HepG2 (cell line): Measurements from ENCODE around the gene MVP. TPM values are rescaled to one million over a fixed set of nuclear protein-coding genes. Genes with fewer than 3 reads are reported as not detected.
A peak's percentile ranks its signal among the peaks of the same experiment; 100 is the strongest.

Source experiments
- BORCS8-MEF2B ChIP-seq: sonication (generic); formaldehyde crosslinking; IDR thresholded peaks from 2 replicates; pipeline ENCODE4 v1.8.0; 2022; ENCODE audit warnings: mild to moderate bottlenecking, missing genetic modification reagents
- CBX5 ChIP-seq: sonication (generic); formaldehyde crosslinking; IDR thresholded peaks from 2 replicates; pipeline ENCODE4 v1.4.0; 2020; ENCODE audit warnings: missing genetic modification reagents, borderline replicate concordance
- HIVEP1 ChIP-seq: sonication (generic); formaldehyde crosslinking; IDR thresholded peaks from 2 replicates; pipeline ENCODE4 v1.4.0; 2020; ENCODE audit warnings: mild to moderate bottlenecking, missing genetic modification reagents
- JUNB ChIP-seq: sonication (generic); formaldehyde crosslinking; IDR thresholded peaks from 2 replicates; pipeline ENCODE4 v1.8.0; 2022; ENCODE audit warnings: missing genetic modification reagents, mild to moderate bottlenecking, borderline replicate concordance
- KLF11 ChIP-seq: IDR thresholded peaks from 2 replicates; pipeline ENCODE4 v1.6.1; 2016; ENCODE audit warnings: missing compliant biosample characterization
- MAZ ChIP-seq, 2 experiments: sonication (generic) in 1 of 2; formaldehyde crosslinking in 1 of 2; IDR thresholded peaks; 2 replicates each; pipeline versions ENCODE4 v1.5.0 to v1.6.1; 2012 to 2020; ENCODE audit warnings: low read depth in 2 of 2, mild to moderate bottlenecking in 2 of 2, borderline replicate concordance in 1 of 2, improper control_type of control experiment in 1 of 2, low read length in 1 of 2, missing genetic modification reagents in 1 of 2, moderate library complexity in 1 of 2
- MED13 ChIP-seq: sonication (generic); formaldehyde crosslinking; IDR thresholded peaks from 2 replicates; pipeline ENCODE4 v1.5.0; 2020; ENCODE audit warnings: missing genetic modification reagents
- MIXL1 ChIP-seq: IDR thresholded peaks from 2 replicates; pipeline ENCODE4 v1.6.1; 2016
- MTA3 ChIP-seq: sonication (generic); formaldehyde crosslinking; IDR thresholded peaks from 2 replicates; pipeline ENCODE4 v1.4.0; 2020; ENCODE audit warnings: missing genetic modification reagents
- NFAT5 ChIP-seq: sonication (generic); formaldehyde crosslinking; IDR thresholded peaks from 2 replicates; pipeline ENCODE4 v1.4.0; 2020; ENCODE audit warnings: missing genetic modification reagents
- NKX3-1 ChIP-seq: sonication (generic); formaldehyde crosslinking; IDR thresholded peaks from 2 replicates; pipeline ENCODE4 v1.5.0; 2020; ENCODE audit warnings: missing genetic modification reagents
- RELA ChIP-seq: sonication (generic); formaldehyde crosslinking; IDR thresholded peaks from 2 replicates; pipeline ENCODE4 v1.4.0; 2020; ENCODE audit warnings: missing genetic modification reagents
- REXO4 ChIP-seq: sonication (generic); formaldehyde crosslinking; IDR thresholded peaks from 2 replicates; pipeline ENCODE4 v1.8.0; 2022; ENCODE audit warnings: missing genetic modification reagents, mild to moderate bottlenecking, borderline replicate concordance
- ZFP91 ChIP-seq: sonication (generic); formaldehyde crosslinking; IDR thresholded peaks from 2 replicates; pipeline ENCODE4 v1.9.0; 2022; ENCODE audit warnings: missing genetic modification reagents, mild to moderate bottlenecking, borderline replicate concordance
- ZIK1 ChIP-seq: sonication (generic); formaldehyde crosslinking; IDR thresholded peaks from 2 replicates; pipeline ENCODE4 v1.5.0; 2020; ENCODE audit warnings: mild to moderate bottlenecking, low read depth, missing genetic modification reagents, borderline replicate concordance
- ZNF264 ChIP-seq: sonication (generic); formaldehyde crosslinking; IDR thresholded peaks from 2 replicates; pipeline ENCODE4 v1.4.0; 2020; ENCODE audit warnings: missing genetic modification reagents
- ZNF33A ChIP-seq: sonication (generic); formaldehyde crosslinking; IDR thresholded peaks from 2 replicates; pipeline ENCODE4 v1.5.1; 2020; ENCODE audit warnings: missing genetic modification reagents, mild to moderate bottlenecking, moderate library complexity, borderline replicate concordance
- ZNF383 ChIP-seq: sonication (generic); formaldehyde crosslinking; IDR thresholded peaks from 2 replicates; pipeline ENCODE4 v1.4.0; 2020; ENCODE audit warnings: missing genetic modification reagents, mild to moderate bottlenecking, borderline replicate concordance
- ZNF549 ChIP-seq: sonication (generic); formaldehyde crosslinking; IDR thresholded peaks from 2 replicates; pipeline ENCODE4 v1.5.0; 2020; ENCODE audit warnings: missing genetic modification reagents
- ZNF709 ChIP-seq: sonication (generic); formaldehyde crosslinking; IDR thresholded peaks from 2 replicates; pipeline ENCODE4 v1.5.0; 2020; ENCODE audit warnings: mild to moderate bottlenecking, missing genetic modification reagents
- ZNF781 ChIP-seq: sonication (generic); formaldehyde crosslinking; IDR thresholded peaks from 2 replicates; pipeline ENCODE4 v1.5.1; 2020; ENCODE audit warnings: borderline replicate concordance, mild to moderate bottlenecking, missing genetic modification reagents; ENCODE audit errors: not compliant biosample characterization
- ZSCAN21 ChIP-seq: sonication (generic); formaldehyde crosslinking; IDR thresholded peaks from 2 replicates; pipeline ENCODE4 v1.8.0; 2022; ENCODE audit warnings: mild to moderate bottlenecking, missing genetic modification reagents, moderate library complexity, borderline replicate concordance
- polyA plus RNA-seq, 8 experiments: library from polyadenylated mRNA; depleted of rRNA in 3 of 8; stranded (reverse) in 7 of 8; unstranded in 1 of 8; fragments of >200 nt; fragmentation: Illumina TruSeq in 4 of 8; extraction: Trizol in 4 of 8; gene quantifications; 2 replicates each; pipeline versions ENCODE4 v1.2.1 to v1.2.3, GENCODE V29; 2011 to 2016; ENCODE audit warnings: low read depth in 4 of 8, missing spikeins in 1 of 8, mixed read lengths in 1 of 8; ENCODE audit not compliant: insufficient read depth in 1 of 8
- total RNA-seq, 5 experiments: library from RNA; depleted of rRNA; stranded (reverse); fragments of >200 nt; fragmentation: Illumina TruSeq; extraction: Trizol; gene quantifications; 2 replicates each; pipeline ENCODE4 v1.2.3, GENCODE V29; 2016; ENCODE audit warnings: low read depth in 1 of 5

Gene MVP
- total and polyA plus RNA-seq, 2 of the 13 experiments (the other 11 are each of a cell fraction or from before 2014, with no cell fraction given): 22.9 to 43.5 TPM

- TF ChIP-seq ZNF383 (CRISPR knock-in tag): no peak
- TF ChIP-seq ZNF549 (CRISPR knock-in tag): no peak
- TF ChIP-seq HIVEP1 (CRISPR knock-in tag): 0 out of 2 replicates have a peak, but pooled peaks have one; percentile 46
- TF ChIP-seq REXO4: 0 out of 2 replicates have a peak, but pooled peaks have one; percentile 46
- TF ChIP-seq MTA3 (CRISPR knock-in tag): no peak
- TF ChIP-seq NKX3-1 (CRISPR knock-in tag): 0 out of 2 replicates have a peak, but pooled peaks have one; percentile 27
- TF ChIP-seq ZNF264 (CRISPR knock-in tag): 0 out of 2 replicates have a peak, but pooled peaks have one; percentile 43
- no peak for TF ChIP-seq RELA
- no peak for TF ChIP-seq ZIK1
- TF ChIP-seq BORCS8-MEF2B (CRISPR knock-in tag): no peak
- no peak for TF ChIP-seq CBX5 (CRISPR knock-in tag)
- no peak for TF ChIP-seq ZNF781 (CRISPR knock-in tag)
- TF ChIP-seq NFAT5 (CRISPR knock-in tag): no peak
- TF ChIP-seq MIXL1 (CRISPR knock-in tag): peak; percentile 73
- 0 out of 2 replicates have a peak, but pooled peaks have one; percentile 45 for TF ChIP-seq ZSCAN21 (CRISPR knock-in tag)
- peak; percentile 7; the same call in 1 of the 2 replicates for TF ChIP-seq MED13 (CRISPR knock-in tag)
- TF ChIP-seq ZNF709 (CRISPR knock-in tag): no peak
- peak; percentile 66; the same call in 1 of the 2 replicates for TF ChIP-seq ZFP91 (CRISPR knock-in tag)
- TF ChIP-seq KLF11 (CRISPR knock-in tag): 0 out of 2 replicates have a peak, but pooled peaks have one; percentile 55
- TF ChIP-seq JUNB (CRISPR knock-in tag): no peak
- TF ChIP-seq MAZ (IDR thresholded peaks at IDR 0.05; ENCODE audit: borderline replicate concordance, low read depth, low read length): no peak
- TF ChIP-seq MAZ (CRISPR knock-in tag; IDR thresholded peaks at IDR 0.05; ENCODE audit: low read depth): peak; percentile 49; the same call in 1 of the 2 replicates
- no peak for TF ChIP-seq ZNF33A
These were observed 71.5 kb downstream of the MVP start (continued) for GRCh38 chr16:29891525-29892457.
